NCI-H1048 (cell line): ENCODE results near the gene CDY2B.
"Not testable (repeated sequence)": the region's sequence is repeated elsewhere in the genome, so short reads cannot be mapped to it uniquely, and the experiment has no call there.

ENCODE experiments used
- DNase-seq: peaks from one replicate; lab custom pipeline; 2025; lab: John Stamatoyannopoulos, UW

Gene CDY2B, protein sequence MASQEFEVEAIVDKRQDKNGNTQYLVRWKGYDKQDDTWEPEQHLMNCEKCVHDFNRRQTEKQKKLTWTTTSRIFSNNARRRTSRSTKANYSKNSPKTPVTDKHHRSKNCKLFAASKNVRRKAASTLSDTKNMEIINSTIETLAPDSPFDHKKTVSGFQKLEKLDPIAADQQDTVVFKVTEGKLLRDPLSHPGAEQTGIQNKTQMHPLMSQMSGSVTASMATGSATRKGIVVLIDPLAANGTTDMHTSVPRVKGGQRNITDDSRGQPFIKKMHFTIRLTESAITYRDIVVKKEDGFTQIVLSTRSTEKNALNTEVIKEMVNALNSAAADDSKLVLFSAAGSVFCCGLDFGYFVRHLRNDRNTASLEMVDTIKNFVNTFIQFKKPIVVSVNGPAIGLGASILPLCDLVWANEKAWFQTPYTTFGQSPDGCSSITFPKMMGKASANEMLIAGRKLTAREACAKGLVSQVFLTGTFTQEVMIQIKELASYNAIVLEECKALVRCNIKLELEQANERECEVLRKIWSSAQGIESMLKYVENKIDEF

DNA sequence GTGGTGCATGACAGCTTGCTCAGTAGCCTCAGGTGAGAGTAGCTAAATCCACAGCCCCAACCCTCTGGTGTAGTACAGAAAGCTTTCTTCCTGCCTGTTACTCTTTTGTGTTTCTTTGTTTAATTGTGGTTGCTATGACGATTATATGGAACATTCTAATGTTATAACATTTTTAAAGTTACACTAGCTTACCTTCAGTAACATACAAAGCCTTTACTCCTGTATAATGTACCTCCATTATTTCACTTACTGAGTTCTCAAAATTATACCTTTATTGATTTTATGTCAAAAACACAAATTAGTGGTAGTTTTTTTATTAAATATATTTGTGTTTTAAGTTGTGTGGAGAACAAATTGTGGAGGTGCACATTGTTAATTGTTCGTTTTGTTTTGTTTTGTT, at the start of gene CDY2B:
CDY2B (minus strand) TSS at position 101 of the 400 bp plus-strand sequence. CDS start 328 bp downstream, outside the sequence.
- not testable (repeated sequence) for DNase-seq

DNA sequence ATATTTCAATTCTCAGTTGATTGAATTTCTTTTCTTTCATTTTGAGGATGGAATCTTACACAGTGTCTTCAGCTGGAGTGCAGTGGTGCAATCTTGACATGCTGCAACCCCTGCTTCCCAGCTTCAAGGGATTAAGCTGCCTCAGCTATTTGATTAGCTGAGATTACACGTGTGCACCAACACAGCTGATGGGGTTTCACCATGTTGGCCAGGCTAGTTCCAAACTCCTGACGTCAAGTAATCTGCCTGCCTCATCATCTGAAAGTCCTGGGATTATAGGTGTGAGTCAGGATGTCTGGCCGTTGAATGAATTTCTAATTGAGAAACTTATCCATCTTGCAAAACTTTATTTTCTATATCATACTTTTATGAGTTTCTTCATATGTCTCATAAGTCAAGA, 28.0 kb upstream of the CDY2B start:
- DNase-seq: not testable (repeated sequence)

DNA sequence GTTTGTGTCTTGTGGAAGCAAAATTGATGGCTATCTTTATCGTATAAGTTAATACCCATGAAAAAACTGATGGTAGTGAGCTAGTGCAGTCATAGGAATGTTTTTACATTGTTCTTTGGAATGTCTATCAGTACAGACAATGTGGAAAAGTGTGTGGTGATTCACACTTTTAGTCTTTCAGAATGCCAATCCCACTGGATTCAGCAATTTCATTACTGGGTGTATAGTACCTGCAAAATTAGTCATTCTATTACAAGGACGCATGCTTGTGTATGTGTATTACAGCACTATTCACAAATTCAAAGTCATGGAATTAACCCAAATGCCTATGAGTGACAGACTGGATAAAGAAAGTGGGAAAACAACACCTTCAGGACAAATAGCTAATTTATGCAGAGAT, 27.3 kb upstream of the CDY2B start:
- not testable (repeated sequence) for DNase-seq

DNA sequence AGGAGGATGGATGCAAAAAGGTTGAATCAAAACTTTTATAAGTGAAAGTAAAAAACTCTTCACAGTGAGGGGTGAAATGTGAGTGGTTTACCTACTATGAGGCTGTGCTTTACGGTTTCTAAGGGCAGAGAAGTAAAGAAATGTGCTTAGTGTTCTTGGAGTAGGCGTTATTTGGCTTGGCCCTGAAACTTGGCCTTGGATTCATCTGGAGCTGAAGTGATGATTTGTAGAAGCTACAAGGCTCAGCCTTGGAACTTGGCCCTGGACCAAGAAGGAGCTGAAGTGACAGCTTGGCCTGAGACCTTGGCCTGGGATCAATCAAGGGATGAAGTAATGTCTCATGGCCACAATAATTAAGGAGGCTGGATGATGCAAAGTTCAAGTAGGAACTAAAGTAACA, 1.7 kb upstream of the CDY2B start:
- not testable (repeated sequence) for DNase-seq

DNA sequence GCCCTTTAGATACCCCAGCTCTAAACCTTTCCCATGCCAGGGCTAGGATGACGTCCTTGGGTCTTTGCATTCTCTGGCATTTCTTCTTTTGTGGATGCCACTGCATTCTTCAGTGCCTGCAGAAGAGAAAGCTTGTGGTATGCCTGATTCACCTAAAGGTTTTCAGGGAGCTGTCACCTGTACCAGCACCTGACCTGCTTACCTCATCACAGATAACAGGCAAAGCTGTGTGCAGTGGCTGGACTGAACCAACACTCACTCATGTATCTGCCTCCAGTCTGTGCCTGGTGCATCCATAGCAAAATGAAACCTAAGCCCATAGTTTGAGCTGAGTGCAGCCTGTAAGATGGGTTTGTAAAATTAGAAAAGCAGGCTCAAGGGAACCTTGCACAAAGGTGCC, 3.3 kb downstream of the CDY2B start:
- not testable (repeated sequence) for DNase-seq

DNA sequence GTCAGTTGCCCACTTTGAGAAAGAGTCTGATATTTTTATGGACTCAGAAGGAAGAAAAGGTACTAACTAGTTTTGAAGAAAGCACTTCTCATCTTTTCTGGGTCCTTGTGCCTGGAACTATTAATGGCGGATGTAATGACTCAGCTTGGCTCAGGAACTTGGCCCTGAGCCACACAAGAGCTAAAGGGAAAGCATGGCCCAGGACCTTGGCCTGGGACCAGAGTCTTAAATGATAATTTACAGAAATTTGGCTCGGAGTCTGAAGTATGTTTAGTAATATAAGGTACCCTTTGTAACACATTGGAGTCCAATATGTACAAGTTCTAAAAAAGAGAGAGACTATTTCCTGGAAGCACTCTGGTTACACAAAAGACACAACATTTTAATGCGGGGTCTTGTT, 4.6 kb downstream of the CDY2B start:
- not testable (repeated sequence) for DNase-seq

DNA sequence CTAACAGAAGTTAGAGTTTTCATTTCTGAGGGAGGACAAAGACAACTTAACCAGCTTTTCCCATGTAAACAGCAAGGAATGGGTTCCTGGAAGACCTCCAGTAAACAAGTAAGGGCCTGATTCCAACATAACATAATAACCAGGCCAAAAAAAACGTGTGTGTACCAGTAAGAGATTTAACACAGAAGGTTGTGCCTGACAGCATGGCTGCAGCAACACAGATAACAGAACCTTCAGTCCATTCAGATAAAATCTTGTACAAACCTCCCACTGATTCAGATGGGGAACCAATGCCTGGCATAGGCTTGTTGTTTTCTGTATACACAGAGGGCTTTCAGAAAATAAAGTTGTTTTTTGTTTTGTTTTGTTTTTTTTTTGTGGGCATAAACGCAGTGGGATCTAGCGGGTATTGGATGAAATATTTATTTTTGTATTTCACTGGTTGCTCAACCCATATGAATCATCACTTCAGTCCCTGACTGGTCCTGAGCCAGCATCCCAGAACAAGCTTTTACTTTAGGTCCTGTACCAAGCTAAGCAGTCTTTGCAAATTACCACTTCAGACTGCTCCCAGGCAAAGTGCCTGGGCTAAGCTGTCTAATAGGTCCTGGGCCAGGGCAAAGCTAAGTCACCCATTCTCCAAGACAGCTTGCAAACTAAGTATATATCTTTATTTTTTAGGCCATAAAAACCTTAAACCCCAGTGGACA, 8.7 kb downstream of the CDY2B start:
- DNase-seq: not testable (repeated sequence)

DNA sequence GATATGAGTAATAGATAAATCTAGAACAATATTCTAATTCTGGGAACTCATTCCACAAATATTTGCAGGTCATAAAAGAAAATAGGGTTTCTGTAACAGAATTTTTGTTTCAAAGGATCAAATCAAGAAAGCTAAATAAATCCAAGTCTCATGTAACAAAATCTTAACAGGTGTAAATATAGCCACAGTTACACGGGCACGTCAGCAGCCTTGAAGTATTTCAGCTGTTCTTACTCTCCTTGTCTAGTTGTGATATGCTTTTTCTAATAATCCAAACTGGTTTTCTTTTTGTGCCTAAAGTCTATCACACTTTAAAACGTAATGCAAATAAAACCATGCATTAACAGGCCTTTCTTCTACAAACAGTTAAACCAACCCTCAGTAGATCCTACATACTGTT, 9.3 kb downstream of the CDY2B start:
- DNase-seq: not testable (repeated sequence)

DNA sequence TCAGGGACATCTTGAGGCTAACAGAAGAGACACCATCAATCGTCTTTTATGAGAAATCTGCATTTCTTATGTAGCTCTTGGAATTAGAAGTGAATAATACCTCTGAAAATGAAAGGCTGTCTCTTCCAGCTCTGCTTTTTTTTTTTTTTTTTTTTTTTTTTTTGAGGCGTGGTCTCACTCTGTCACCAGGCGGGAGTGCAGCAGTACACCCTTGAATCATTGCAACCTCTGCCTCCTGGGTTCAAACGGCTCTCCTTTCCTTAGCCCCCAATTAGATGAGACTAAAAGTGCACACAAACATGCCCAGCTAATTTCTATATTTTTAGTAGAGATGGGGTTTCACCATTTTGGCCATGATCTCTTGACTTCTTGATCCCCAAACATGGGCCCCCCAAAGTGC, 12.2 kb downstream of the CDY2B start:
- not testable (repeated sequence) for DNase-seq

DNA sequence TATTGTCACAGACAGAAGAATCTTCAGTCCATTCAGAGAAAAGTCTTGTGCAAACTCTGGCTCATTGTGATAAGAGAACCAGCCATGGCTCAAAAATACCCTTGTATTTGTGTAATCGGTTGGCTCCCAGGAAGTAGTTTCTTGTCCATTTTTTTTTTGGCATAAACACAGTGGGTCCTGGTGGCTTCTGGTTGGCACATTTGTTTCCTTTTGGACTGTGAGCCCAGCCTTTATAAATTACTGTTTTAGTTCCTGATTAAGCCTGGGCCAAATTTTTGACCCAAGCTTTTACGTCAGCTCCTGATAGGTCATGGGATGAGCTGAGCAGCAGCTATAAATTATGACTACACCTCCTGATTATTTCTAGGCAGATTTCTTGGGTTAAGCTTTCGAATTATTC, 19.4 kb downstream of the CDY2B start:
- DNase-seq: not testable (repeated sequence)

DNA sequence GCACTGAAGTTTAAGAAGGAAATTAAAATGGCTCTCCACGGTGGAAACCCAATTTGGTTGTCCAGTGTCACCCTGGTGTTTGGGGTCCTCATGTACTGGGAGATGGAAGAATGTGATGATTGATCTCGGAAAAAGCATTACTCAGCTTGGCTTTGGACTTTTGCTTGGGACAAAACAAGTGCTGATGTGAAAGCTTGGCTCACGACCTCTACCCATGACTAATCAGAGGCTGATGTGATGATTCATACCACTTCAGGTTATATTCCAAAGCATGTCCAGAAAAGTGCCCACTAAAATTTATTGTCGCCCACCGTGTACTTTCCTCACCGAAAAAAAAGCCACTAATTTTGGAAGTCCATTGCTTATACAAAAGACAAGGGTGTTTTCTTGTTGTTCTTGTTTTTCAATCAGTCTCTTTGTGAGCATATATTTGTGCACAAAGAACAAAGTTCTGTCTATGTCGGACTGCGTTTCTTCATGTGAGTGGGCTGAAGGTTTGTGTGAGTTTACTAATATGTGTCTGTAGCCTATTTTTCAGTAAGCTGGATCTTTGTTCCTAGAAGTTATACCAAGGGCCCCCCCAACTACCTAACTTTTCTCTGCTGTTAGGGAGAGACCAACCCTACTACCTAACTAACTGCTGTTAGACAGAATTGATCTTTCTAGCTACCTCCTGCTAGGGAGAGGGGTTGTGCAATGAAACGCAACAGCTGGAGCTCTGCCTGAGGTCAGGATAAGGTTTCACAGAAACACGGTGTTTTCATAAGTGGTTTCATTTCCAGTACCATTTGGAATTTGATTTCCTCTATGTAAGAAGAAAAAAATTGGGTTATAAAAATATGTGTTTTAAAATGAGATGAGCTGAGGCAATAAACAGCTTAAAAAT, 22.8 kb downstream of the CDY2B start:
- not testable (repeated sequence) for DNase-seq

DNA sequence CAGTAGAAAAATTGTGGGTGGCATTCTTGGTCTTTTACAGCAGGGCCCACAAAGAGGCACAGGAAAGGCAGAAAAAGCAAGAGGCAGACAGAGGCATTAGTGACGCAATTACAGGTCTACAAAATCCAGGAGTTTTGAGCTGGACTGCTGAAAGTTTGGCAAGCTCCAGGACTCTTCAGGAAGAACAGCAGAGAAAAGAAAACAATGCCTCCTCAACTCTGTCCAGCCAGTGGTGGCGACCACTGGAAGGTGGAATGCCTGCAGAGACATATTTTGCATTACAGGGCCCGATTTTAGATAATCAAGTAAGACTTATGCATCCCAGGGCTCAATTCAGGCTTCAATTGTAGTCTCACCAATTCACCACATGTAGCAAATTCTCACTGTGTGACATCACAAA, 23.5 kb downstream of the CDY2B start:
- DNase-seq: not testable (repeated sequence)

DNA sequence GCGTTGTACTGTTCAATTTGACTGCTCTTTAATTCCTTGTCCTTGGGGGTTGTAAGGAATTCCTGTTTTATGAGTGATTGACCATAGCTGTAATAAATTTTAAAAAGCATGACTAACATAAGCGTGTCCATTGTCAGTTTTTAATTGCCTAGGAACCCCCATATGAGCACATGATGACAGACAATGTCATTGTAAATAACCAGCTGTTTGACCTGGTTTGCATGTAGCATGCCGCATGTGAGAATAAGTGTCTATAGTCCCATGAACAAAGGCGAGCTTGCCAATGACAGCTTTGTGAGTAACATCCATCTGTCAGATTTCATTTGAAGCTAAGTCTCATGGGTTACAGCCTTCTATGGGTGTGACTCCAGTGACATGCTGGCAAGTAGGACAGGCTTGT, 30.9 kb downstream of the CDY2B start:
- DNase-seq: not testable (repeated sequence)

DNA sequence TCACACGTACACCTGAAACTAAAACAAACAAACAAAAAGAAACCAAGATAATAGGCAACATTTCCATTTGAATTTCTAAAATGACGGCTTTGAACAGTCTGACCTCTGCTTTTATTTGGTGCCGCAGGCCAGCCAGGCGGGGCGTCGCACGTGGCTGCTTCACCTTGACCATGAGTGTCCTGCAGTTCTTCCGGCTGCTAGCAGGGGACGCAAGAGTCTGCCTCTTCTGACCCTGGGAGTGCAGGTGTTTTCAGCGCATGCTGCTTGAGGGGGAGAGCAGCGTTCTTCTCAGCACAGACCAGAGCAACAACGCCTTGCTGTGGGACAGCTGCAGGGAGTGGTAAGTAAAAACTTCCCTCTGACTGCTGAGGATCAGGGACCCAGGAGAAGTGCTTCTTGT, 47.9 kb downstream of the CDY2B start:
- not testable (repeated sequence) for DNase-seq
